ENCODE results near the gene WRAP73. TPM values are rescaled to one million over a fixed set of nuclear protein-coding genes. Genes with fewer than 3 reads are reported as not detected.

The WRAP73 gene
- total RNA-seq, 6 experiments from 2014 or later, result 5.6 to 9.1 (median 7.1) TPM

GRCh38 chr1:3600354-3600753, 49.5 kb downstream of the WRAP73 start:
- no peak overlapping the region for H3K4me3 ChIP-seq
- TF ChIP-seq CTCF (IDR thresholded peaks at IDR 0.05) (no peak), POLR2A (IDR thresholded peaks at IDR 0.05) (no peak)
- WGBS (ENCODE audit: insufficient coverage, low coverage, low lambda C conversion rate, missing lambda C conversion rate), result 79% methylated on average over 7 of the region's 10 CpGs
- DNase-seq (no peak), ATAC-seq (no peak)
- no peak overlapping the region for H3K27ac ChIP-seq
- H3K36me3 ChIP-seq, result no peaks in the 10 kb centered on the region
- intact Hi-C loops (cut with DNase I), result no loop called here
- H3K4me1 ChIP-seq, result no peaks in the 10 kb centered on the region
- H3K9me3 ChIP-seq, result no peaks in the 10 kb centered on the region
- H3K27me3 ChIP-seq, result no peaks in the 10 kb centered on the region

- WGBS (ENCODE audit: insufficient coverage, low coverage, low lambda C conversion rate, missing lambda C conversion rate), result no CpG with 5 or more reads among the region's 15 CpGs
- ATAC-seq (no peak), DNase-seq (no peak)
- TF ChIP-seq POLR2A (IDR thresholded peaks at IDR 0.05), result no peak
- TF ChIP-seq CTCF (IDR thresholded peaks at IDR 0.05), result no peak
- no peak overlapping the region for H3K27ac ChIP-seq
- intact Hi-C loops (cut with DNase I), result no loop called here
- H3K4me1 ChIP-seq, result no peaks in the 10 kb centered on the region
- H3K9me3 ChIP-seq, result no peaks in the 10 kb centered on the region
- H3K27me3 ChIP-seq, result no peaks in the 10 kb centered on the region
- H3K36me3 ChIP-seq, result no peaks in the 10 kb centered on the region
- no peak overlapping the region for H3K4me3 ChIP-seq
Measured at GRCh38 chr1:3599816-3600215, 50.1 kb downstream of the WRAP73 start.

- no peak overlapping the region for H3K27ac ChIP-seq
- intact Hi-C loops (cut with DNase I), result no loop called here
- no peaks in the 10 kb centered on the region for H3K27me3 ChIP-seq
- 72% methylated on average over 5 of the region's 16 CpGs for WGBS (ENCODE audit: insufficient coverage, low coverage, low lambda C conversion rate, missing lambda C conversion rate)
- TF ChIP-seq CTCF (IDR thresholded peaks at IDR 0.05) (no peak), POLR2A (IDR thresholded peaks at IDR 0.05) (no peak)
- no peaks in the 10 kb centered on the region for H3K9me3 ChIP-seq
- H3K4me1 ChIP-seq, result no peaks in the 10 kb centered on the region
- ATAC-seq (no peak), DNase-seq (no peak)
- no peak overlapping the region for H3K4me3 ChIP-seq
- H3K36me3 ChIP-seq, result no peaks in the 10 kb centered on the region
Measured at GRCh38 chr1:3599286-3599811, 50.6 kb downstream of the WRAP73 start.

GRCh38 chr1:3598522-3599285, 51.2 kb downstream of the WRAP73 start:
- TF ChIP-seq CTCF (IDR thresholded peaks at IDR 0.05) (no peak), POLR2A (IDR thresholded peaks at IDR 0.05) (no peak)
- intact Hi-C loops (cut with DNase I), result no loop called here
- DNase-seq (no peak), ATAC-seq (no peak)
- no peaks in the 10 kb centered on the region for H3K9me3 ChIP-seq
- no peaks in the 10 kb centered on the region for H3K27me3 ChIP-seq
- no peaks in the 10 kb centered on the region for H3K36me3 ChIP-seq
- no peaks in the 10 kb centered on the region for H3K4me1 ChIP-seq
- no peak overlapping the region for H3K27ac ChIP-seq
- no peak overlapping the region for H3K4me3 ChIP-seq
- no CpG with 5 or more reads among the region's 30 CpGs for WGBS (ENCODE audit: insufficient coverage, low coverage, low lambda C conversion rate, missing lambda C conversion rate)

Data from right lobe of liver (tissue), 6 donors.